K562 treated with DMSO at 1 percent for 12 hours (cell line): ENCODE data around the gene FAM228A. TPM values are rescaled to one million over a fixed set of nuclear protein-coding genes. Genes with fewer than 3 reads are reported as not detected.

ENCODE experiments used
- total RNA-seq: library from RNA; unstranded; fragments of 300-600 nt; gene quantifications from 2 replicates; pipeline ENCODE4 v1.2.3, GENCODE V29; 2022; ENCODE audit not compliant: insufficient read depth

Gene FAM228A
- not detected in 2 replicates for total RNA-seq

DNA sequence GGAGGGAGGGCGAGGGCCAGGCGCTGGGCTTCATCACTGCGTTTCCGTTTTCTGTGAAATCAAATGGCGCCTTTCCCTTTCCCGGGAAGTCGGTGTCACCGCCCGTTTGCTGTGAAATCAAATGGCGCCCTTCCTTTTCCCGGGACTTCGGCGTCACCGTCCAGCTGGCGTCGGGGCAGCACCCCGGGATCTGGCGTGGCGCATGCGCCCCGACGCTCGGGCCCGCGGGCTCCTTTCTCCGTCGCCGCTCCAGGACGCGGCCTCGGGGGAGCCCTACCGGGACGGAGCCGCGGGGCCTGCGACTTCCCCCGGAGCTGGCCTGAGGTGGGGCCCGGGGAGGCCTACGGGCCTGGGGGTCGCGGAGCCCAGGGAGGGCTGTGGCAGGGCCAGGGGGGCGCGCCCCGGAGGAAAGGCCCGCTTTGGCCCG lies at the start of gene FAM228A:
FAM228A (plus strand) TSS at position 203 of the 427 bp plus-strand sequence. CDS start 428 bp downstream, outside the sequence.

Other genes starting within 250 kb of the FAM228A start
- 1.8 and 11.6 TPM in 2 replicates for gene ATAD2B, start 247.9 kb upstream of the FAM228A start, total RNA-seq
- 7.0 and 14.9 TPM in 2 replicates for gene UBXN2A, start 234.6 kb upstream of the FAM228A start, total RNA-seq
- gene MFSD2B, start 165.0 kb upstream of the FAM228A start, total RNA-seq, result 2.8 and 3.8 TPM in 2 replicates
- 3.7 and 15.0 TPM in 2 replicates for gene WDCP, start 127.7 kb upstream of the FAM228A start, total RNA-seq
- 2.0 and 6.3 TPM in 2 replicates for gene FKBP1B, start 125.3 kb upstream of the FAM228A start, total RNA-seq
- gene SF3B6, start 98.7 kb upstream of the FAM228A start, total RNA-seq, result 161 and 189 TPM in 2 replicates
- gene TP53I3, start 90.2 kb upstream of the FAM228A start, total RNA-seq, result 17.3 and 18.4 TPM in 2 replicates
- gene PFN4, start 51.7 kb upstream of the FAM228A start, total RNA-seq, result not detected in 2 replicates
- gene FAM228B, start 51.6 kb upstream of the FAM228A start, total RNA-seq, result 1.5 and 4.3 TPM in 2 replicates
- gene ITSN2, start 185.5 kb downstream of the FAM228A start, total RNA-seq, result 9.8 and 24.0 TPM in 2 replicates